ENCODE results near the gene MAST4.

DNA sequence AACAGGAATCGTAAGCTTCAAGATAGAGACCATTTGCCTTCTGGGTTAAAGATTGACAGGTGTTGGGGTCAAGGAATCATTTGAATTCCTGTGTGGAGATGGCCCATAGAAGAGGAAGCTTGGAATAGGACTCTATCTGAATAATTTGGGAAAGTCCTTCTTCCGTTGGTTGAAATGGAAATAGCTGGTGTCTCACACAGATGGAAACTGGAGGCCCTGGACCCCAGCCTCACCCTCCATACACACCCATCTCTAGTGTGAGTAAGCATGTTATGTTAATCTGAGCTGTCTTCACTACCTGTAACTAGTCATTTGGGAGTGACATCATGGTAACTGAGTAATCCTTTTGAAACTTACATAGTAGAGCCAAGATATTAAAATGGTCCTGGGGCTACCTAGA lies 416.0 kb downstream of the MAST4 start:
- TF ChIP-seq CTCF (IDR thresholded peaks at IDR 0.05) (no peak), POLR2A (IDR thresholded peaks at IDR 0.05) (no peak)

Measured in tibial nerve (tissue), 3 donors.